Measurements from ENCODE around the gene FKBP5. TPM values are rescaled to one million over a fixed set of nuclear protein-coding genes. Genes with fewer than 3 reads are reported as not detected.

FKBP5 gene
- total RNA-seq, 3 donors from 2014 or later (not counting 1 experiment from before 2014, with no cell fraction given), result 15.5 to 30.2 (median 27.3) TPM

- H3K27ac Mint-ChIP-seq, result peak overlapping the region; percentile 71 to 72
- H3K27ac ChIP-seq (ENCODE audit: low read length), result peak overlapping the region; percentile 98
- TF ChIP-seq CTCF (IDR thresholded peaks at IDR 0.05), result no peak
- H3K27me3 Mint-ChIP-seq (ENCODE audit: low read depth in 2 of 2), result no peaks in the 10 kb centered on the region
- peak overlapping the region; percentile 94 for H3K4me3 ChIP-seq (ENCODE audit: low read length)
- intact Hi-C loops (cut with micrococcal nuclease), result no loop called here
- WGBS (ENCODE audit: insufficient coverage), result under 1% methylated on average over 61 of the region's 61 CpGs
- H3K36me3 ChIP-seq (ENCODE audit: control insufficient read depth, insufficient read depth, low read length), result no peaks in the 10 kb centered on the region
- ATAC-seq (peak; percentile 61 to 75 (median 62)), DNase-seq (peak; percentile 82 to 95)
- H3K9me3 ChIP-seq (ENCODE audit: control insufficient read depth, insufficient read depth, low read length), result no peaks in the 10 kb centered on the region
- no peaks in the 10 kb centered on the region for H3K27me3 ChIP-seq (ENCODE audit: control insufficient read depth, insufficient read depth, low read length)
- peaks cover 40 to 68% of the 10 kb centered on the region in 2 donors for H3K4me1 Mint-ChIP-seq
- peak overlapping the region; percentile 83 for H3K4me3 Mint-ChIP-seq
- H3K36me3 Mint-ChIP-seq, result no peaks in the 10 kb centered on the region
- peaks cover 73% of the 10 kb centered on the region for H3K4me1 ChIP-seq (ENCODE audit: control insufficient read depth, insufficient read depth, low read length)
- no peaks in the 10 kb centered on the region for H3K9me3 Mint-ChIP-seq
Observed at GRCh38 chr6:35731736-35732532, 43.2 kb upstream of the FKBP5 start.

- ATAC-seq (peak; percentile 49 to 74 (median 59)), DNase-seq (peak; percentile 86 to 95)
- Histone ChIP-seq H3K9me3 (ENCODE audit: control insufficient read depth, insufficient read depth, low read length) (no peaks in the 10 kb centered on the region), H3K27me3 (ENCODE audit: control insufficient read depth, insufficient read depth, low read length) (no peaks in the 10 kb centered on the region), H3K27ac (ENCODE audit: low read length) (peak overlapping the region; percentile 98), H3K4me1 (ENCODE audit: control insufficient read depth, insufficient read depth, low read length) (peaks cover 73% of the 10 kb centered on the region), H3K36me3 (ENCODE audit: control insufficient read depth, insufficient read depth, low read length) (no peaks in the 10 kb centered on the region), H3K4me3 (ENCODE audit: low read length) (peak overlapping the region; percentile 94)
- intact Hi-C loops (cut with micrococcal nuclease), result no loop called here
- H3K4me1 Mint-ChIP-seq, result peaks cover 44 to 70% of the 10 kb centered on the region in 2 donors
- no peaks in the 10 kb centered on the region for H3K36me3 Mint-ChIP-seq
- H3K27me3 Mint-ChIP-seq (ENCODE audit: low read depth in 2 of 2), result no peaks in the 10 kb centered on the region
- peak overlapping the region; percentile 83 for H3K4me3 Mint-ChIP-seq
- WGBS (ENCODE audit: insufficient coverage), result 0% methylated on average over 21 of the region's 23 CpGs
- no peak for TF ChIP-seq CTCF (IDR thresholded peaks at IDR 0.05)
- H3K9me3 Mint-ChIP-seq, result no peaks in the 10 kb centered on the region
- H3K27ac Mint-ChIP-seq, result peak overlapping the region; percentile 71 to 72
Observed at GRCh38 chr6:35731414-35731735, 42.7 kb upstream of the FKBP5 start.

- 19% methylated on average over 12 of the region's 15 CpGs for WGBS (ENCODE audit: insufficient coverage)
- intact Hi-C loops (cut with micrococcal nuclease), result no loop called here
- H3K4me3 Mint-ChIP-seq, result peak overlapping the region; percentile 83
- Histone ChIP-seq H3K36me3 (ENCODE audit: control insufficient read depth, insufficient read depth, low read length) (no peaks in the 10 kb centered on the region), H3K27ac (ENCODE audit: low read length) (peak overlapping the region; percentile 98), H3K4me1 (ENCODE audit: control insufficient read depth, insufficient read depth, low read length) (peaks cover 73% of the 10 kb centered on the region), H3K9me3 (ENCODE audit: control insufficient read depth, insufficient read depth, low read length) (no peaks in the 10 kb centered on the region), H3K27me3 (ENCODE audit: control insufficient read depth, insufficient read depth, low read length) (no peaks in the 10 kb centered on the region), H3K4me3 (ENCODE audit: low read length) (peak overlapping the region; percentile 94)
- H3K36me3 Mint-ChIP-seq, result no peaks in the 10 kb centered on the region
- no peak for DNase-seq
- no peak for ATAC-seq
- peak overlapping the region; percentile 71 to 72 for H3K27ac Mint-ChIP-seq
- no peak for TF ChIP-seq CTCF (IDR thresholded peaks at IDR 0.05)
- no peaks in the 10 kb centered on the region for H3K27me3 Mint-ChIP-seq (ENCODE audit: low read depth in 2 of 2)
- H3K9me3 Mint-ChIP-seq, result no peaks in the 10 kb centered on the region
- peaks cover 46 to 70% of the 10 kb centered on the region in 2 donors for H3K4me1 Mint-ChIP-seq
Observed at GRCh38 chr6:35730745-35731413, 42.2 kb upstream of the FKBP5 start.
